Measurements from ENCODE around the gene PDHX. TPM values are rescaled to one million over a fixed set of nuclear protein-coding genes. Genes with fewer than 3 reads are reported as not detected.

The PDHX gene
- total and polyA plus RNA-seq, 2 of the 4 experiments (the other 2 are of a cell fraction), result 19.8 to 26.7 TPM

GRCh38 chr11:34944692-34945091 is 28.3 kb downstream of the PDHX start:
- Histone ChIP-seq H2AK9ac (replicated peaks; ENCODE audit: low read depth, low read length, poor library complexity) (no peak overlapping the region), H3K18ac (ENCODE audit: low read depth, low read length) (no peak overlapping the region), H2BK5ac (ENCODE audit: low read depth, low read length, poor library complexity, severe bottlenecking) (no peak overlapping the region), H3K4me3 (ENCODE audit: insufficient read depth, low read depth, low read length) (no peak overlapping the region), H2AFZ (replicated peaks; ENCODE audit: low read length, poor library complexity) (no peak overlapping the region), H4K8ac (ENCODE audit: low read depth in 2 of 2, low read length in 2 of 2) (no peak overlapping the region), H3K9me3 (ENCODE audit: control insufficient read depth, insufficient read depth, low read length) (no peaks in the 10 kb centered on the region), H2BK15ac (ENCODE audit: low read depth, low read length) (no peak overlapping the region), H3K36me3 (ENCODE audit: control insufficient read depth, insufficient read depth, low read length) (peaks cover 6% of the 10 kb centered on the region), H3K23ac (ENCODE audit: low read depth, low read length) (no peak overlapping the region), H3K14ac (replicated peaks; ENCODE audit: low read depth, low read length) (no peak overlapping the region), H3K4me2 (ENCODE audit: low read depth, low read length) (no peak overlapping the region), H2BK120ac (ENCODE audit: low read depth, low read length) (no peak overlapping the region), H4K20me1 (ENCODE audit: insufficient read depth, low read length) (no peaks in the 10 kb centered on the region; the same call in 1 of the 2 replicates), H3K56ac (ENCODE audit: extremely low read depth, insufficient read depth, low read length) (no peak overlapping the region), H3K27me3 (ENCODE audit: control insufficient read depth, insufficient read depth, low read length) (no peaks in the 10 kb centered on the region), H3K4ac (ENCODE audit: low read depth, low read length) (no peak overlapping the region), H3K9me1 (ENCODE audit: insufficient read depth, low read length) (0 out of 2 replicates have a peak, but pooled peaks cover 3% of the 10 kb centered on the region), H3K79me1 (ENCODE audit: low read depth in 1 of 2, low read length in 2 of 2) (peaks cover 26 to 41% of the 10 kb centered on the region in 2 experiments), H3K27ac (ENCODE audit: insufficient read depth, low read length) (no peak overlapping the region), H4K91ac (ENCODE audit: insufficient read depth, low read depth, low read length) (no peak overlapping the region), H2BK20ac (ENCODE audit: low read depth, low read length) (no peak overlapping the region), H3K9ac (ENCODE audit: low read depth, low read length) (no peak overlapping the region), H3K4me1 (ENCODE audit: control insufficient read depth, insufficient read depth, low read length) (no peaks in the 10 kb centered on the region), H2AK5ac (ENCODE audit: low read depth, low read length) (no peak overlapping the region), H4K5ac (ENCODE audit: low read depth, low read length) (no peak overlapping the region)
- ATAC-seq (ENCODE audit: low read depth), result no peak
- no CpG with 5 or more reads among the region's 1 CpG for WGBS, 2 experiments (ENCODE audit: extremely low coverage in 2 of 2, insufficient read length in 1 of 2)
- intact Hi-C loops (cut with micrococcal nuclease) (no loop called here), dilution Hi-C loops (cut with HindIII; ENCODE audit: low sequenced_read_pairs, unreplicated experiment) (no loop called here), in situ Hi-C loops (cut with MboI; ENCODE audit: low sequenced_read_pairs) (no loop called here)
- TF ChIP-seq, protein P1, sequence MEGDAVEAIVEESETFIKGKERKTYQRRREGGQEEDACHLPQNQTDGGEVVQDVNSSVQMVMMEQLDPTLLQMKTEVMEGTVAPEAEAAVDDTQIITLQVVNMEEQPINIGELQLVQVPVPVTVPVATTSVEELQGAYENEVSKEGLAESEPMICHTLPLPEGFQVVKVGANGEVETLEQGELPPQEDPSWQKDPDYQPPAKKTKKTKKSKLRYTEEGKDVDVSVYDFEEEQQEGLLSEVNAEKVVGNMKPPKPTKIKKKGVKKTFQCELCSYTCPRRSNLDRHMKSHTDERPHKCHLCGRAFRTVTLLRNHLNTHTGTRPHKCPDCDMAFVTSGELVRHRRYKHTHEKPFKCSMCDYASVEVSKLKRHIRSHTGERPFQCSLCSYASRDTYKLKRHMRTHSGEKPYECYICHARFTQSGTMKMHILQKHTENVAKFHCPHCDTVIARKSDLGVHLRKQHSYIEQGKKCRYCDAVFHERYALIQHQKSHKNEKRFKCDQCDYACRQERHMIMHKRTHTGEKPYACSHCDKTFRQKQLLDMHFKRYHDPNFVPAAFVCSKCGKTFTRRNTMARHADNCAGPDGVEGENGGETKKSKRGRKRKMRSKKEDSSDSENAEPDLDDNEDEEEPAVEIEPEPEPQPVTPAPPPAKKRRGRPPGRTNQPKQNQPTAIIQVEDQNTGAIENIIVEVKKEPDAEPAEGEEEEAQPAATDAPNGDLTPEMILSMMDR (conservative IDR thresholded peaks at IDR 0.05; ENCODE audit: low read depth, low read length), result no peak
- TF ChIP-seq ELK1 (IDR thresholded peaks at IDR 0.05; ENCODE audit: borderline replicate concordance, low read depth, low read length), result no peak
- no peak for TF ChIP-seq POLR2A (IDR thresholded peaks at IDR 0.05; ENCODE audit: low read depth, low read length)
- no peak for TF ChIP-seq MXI1 (IDR thresholded peaks at IDR 0.05; ENCODE audit: borderline replicate concordance, low read depth, low read length)
- no peak for TF ChIP-seq MAFK (IDR thresholded peaks at IDR 0.05; ENCODE audit: low read depth, low read length)
- no peak for TF ChIP-seq NFE2L2 (IDR thresholded peaks at IDR 0.05; ENCODE audit: low read depth, low read length)
- TF ChIP-seq BHLHE40 (IDR thresholded peaks at IDR 0.05; ENCODE audit: low read depth, low read length), result no peak
- no peak for TF ChIP-seq RCOR1 (IDR thresholded peaks at IDR 0.05; ENCODE audit: insufficient replicate concordance, low read length)
- TF ChIP-seq CHD1 (IDR thresholded peaks at IDR 0.05; ENCODE audit: low read depth, low read length), result no peak
- TF ChIP-seq MAZ (IDR thresholded peaks at IDR 0.05; ENCODE audit: borderline replicate concordance, low read depth, low read length), result no peak
- TF ChIP-seq FOS (IDR thresholded peaks at IDR 0.05; ENCODE audit: low read depth, low read length), result no peak
- no peak for TF ChIP-seq RFX5 (IDR thresholded peaks at IDR 0.05; ENCODE audit: low read depth, low read length)
- TF ChIP-seq CEBPB (IDR thresholded peaks at IDR 0.05; ENCODE audit: low read depth, low read length), result no peak
- TF ChIP-seq SMC3 (IDR thresholded peaks at IDR 0.05; ENCODE audit: low read depth, low read length), result no peak
- no peak for TF ChIP-seq USF2 (IDR thresholded peaks at IDR 0.05; ENCODE audit: low read depth, low read length)
- TF ChIP-seq RAD21 (IDR thresholded peaks at IDR 0.05; ENCODE audit: low read length), result no peak
- no TSS peak for BruUV-seq (replicated peaks)
- CTCF ChIA-PET, result no interaction called here
- DNase-seq, result no peak
- POLR2A ChIA-PET (ENCODE audit: unreplicated experiment), result no interaction called here
